ENCODE data around the gene PPDPF. TPM values are rescaled to one million over a fixed set of nuclear protein-coding genes. Genes with fewer than 3 reads are reported as not detected.

The PPDPF gene
- total RNA-seq, 1 experiment from 2014 or later: 243 TPM

DNA sequence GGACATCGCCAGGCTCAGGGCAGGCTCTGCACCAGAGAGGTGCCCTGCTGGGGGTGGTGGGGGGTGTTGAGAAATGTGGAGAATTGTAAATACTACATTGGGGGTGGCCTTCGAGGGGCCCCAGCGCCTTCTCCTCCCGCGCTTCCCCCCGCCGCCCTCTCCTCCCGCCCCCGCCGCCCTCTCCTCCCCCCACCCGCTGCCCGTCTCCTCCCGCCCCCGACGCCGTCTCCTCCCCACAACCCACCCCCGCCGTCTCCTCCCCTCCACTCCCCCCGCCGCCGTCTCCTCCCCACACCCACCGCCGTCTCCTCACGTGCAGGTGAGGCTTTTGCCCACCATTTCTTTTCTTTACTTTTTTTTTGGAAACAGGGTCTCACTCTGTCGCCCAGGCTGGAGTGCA, 28.5 kb downstream of the PPDPF start:
- Histone ChIP-seq H2AFZ (no peak overlapping the region), H3K79me2 (ENCODE audit: low read depth) (no peaks in the 10 kb centered on the region)
- CTCF ChIA-PET: no interaction called here

DNA sequence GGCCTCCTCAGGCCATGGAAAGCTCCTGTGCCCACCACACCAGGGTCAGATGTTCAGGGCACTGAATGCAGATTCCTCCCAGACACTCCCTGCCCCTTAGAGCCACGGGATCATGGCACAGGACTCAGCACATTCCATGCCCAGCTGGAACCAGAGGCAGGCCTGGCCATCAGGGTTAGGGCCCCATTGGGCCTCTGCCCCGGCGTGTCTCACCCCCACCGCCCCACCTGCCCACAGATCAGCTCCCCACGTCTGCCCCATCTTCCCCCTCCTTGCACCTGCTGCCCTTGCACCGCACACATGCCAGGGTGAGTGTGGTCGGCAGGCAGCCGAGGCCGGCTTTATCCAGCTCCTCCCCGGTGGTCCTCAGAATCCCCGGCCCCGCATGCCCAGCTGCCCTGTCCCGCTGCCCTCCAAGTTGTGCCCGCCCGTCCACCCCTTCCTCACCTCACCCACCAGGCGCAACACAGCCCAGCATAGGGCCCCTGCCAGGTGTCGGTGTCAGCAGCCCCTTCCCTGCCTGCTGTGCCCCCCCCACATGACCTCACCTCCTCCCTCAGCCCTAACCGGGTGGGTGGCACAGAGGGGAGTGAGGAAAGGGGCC, 29.2 kb downstream of the PPDPF start:
- Histone ChIP-seq H2AFZ (no peak overlapping the region), H4K20me1 (ENCODE audit: insufficient read depth) (no peaks in the 10 kb centered on the region), H3K27me3 (ENCODE audit: insufficient read depth, low read depth) (no peaks in the 10 kb centered on the region), H3K27ac (no peak overlapping the region), H3K9me3 (ENCODE audit: insufficient read depth, low read depth) (no peaks in the 10 kb centered on the region), H3K4me3 (no peak overlapping the region), H3F3A (ENCODE audit: insufficient read depth, low read depth) (peaks cover 28% of the 10 kb centered on the region), H3K36me3 (ENCODE audit: low read depth) (no peaks in the 10 kb centered on the region), H3K9me2 (ENCODE audit: insufficient read depth) (no peaks in the 10 kb centered on the region), H3K79me2 (ENCODE audit: low read depth) (no peaks in the 10 kb centered on the region), H3K4me1 (replicated peaks; ENCODE audit: insufficient read depth) (peaks cover 48% of the 10 kb centered on the region), H3K4me2 (no peak overlapping the region)
- DNase-seq: no peak
- POLR2A ChIA-PET (ENCODE audit: unreplicated experiment): interaction anchor here (0.6 kb wide), 2 partner anchors 157 to 320 kb away, joined by 3 to 4 read pairs; no protein-coding TSS in a partner anchor
- BruUV-seq (replicated peaks): no TSS peak
- CTCF ChIA-PET: no interaction called here
- intact Hi-C loops (cut with micrococcal nuclease; ENCODE audit: unreplicated experiment): loop anchor here (5.0 kb wide), 1 partner anchor 93 kb away; no protein-coding TSS in a partner anchor
- TF ChIP-seq, protein P1, sequence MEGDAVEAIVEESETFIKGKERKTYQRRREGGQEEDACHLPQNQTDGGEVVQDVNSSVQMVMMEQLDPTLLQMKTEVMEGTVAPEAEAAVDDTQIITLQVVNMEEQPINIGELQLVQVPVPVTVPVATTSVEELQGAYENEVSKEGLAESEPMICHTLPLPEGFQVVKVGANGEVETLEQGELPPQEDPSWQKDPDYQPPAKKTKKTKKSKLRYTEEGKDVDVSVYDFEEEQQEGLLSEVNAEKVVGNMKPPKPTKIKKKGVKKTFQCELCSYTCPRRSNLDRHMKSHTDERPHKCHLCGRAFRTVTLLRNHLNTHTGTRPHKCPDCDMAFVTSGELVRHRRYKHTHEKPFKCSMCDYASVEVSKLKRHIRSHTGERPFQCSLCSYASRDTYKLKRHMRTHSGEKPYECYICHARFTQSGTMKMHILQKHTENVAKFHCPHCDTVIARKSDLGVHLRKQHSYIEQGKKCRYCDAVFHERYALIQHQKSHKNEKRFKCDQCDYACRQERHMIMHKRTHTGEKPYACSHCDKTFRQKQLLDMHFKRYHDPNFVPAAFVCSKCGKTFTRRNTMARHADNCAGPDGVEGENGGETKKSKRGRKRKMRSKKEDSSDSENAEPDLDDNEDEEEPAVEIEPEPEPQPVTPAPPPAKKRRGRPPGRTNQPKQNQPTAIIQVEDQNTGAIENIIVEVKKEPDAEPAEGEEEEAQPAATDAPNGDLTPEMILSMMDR (conservative IDR thresholded peaks at IDR 0.05): no peak
- no peak for TF ChIP-seq EZH2 (IDR thresholded peaks at IDR 0.05; ENCODE audit: low read depth)

More for the DNA sequence above, 28.5 kb downstream of the PPDPF start:
- intact Hi-C loops (cut with micrococcal nuclease; ENCODE audit: unreplicated experiment): no loop called here
- Histone ChIP-seq H3K9me2 (ENCODE audit: insufficient read depth) (no peaks in the 10 kb centered on the region), H3K9me3 (ENCODE audit: insufficient read depth, low read depth) (no peaks in the 10 kb centered on the region), H3K4me3 (no peak overlapping the region), H3K27ac (no peak overlapping the region), H3K27me3 (ENCODE audit: insufficient read depth, low read depth) (no peaks in the 10 kb centered on the region), H3K4me2 (no peak overlapping the region), H4K20me1 (ENCODE audit: insufficient read depth) (no peaks in the 10 kb centered on the region), H3K36me3 (ENCODE audit: low read depth) (no peaks in the 10 kb centered on the region), H3F3A (ENCODE audit: insufficient read depth, low read depth) (peaks cover 34% of the 10 kb centered on the region; the same call in 1 of the 2 replicates), H3K4me1 (replicated peaks; ENCODE audit: insufficient read depth) (peaks cover 55% of the 10 kb centered on the region)
- POLR2A ChIA-PET (ENCODE audit: unreplicated experiment): no interaction called here
- BruUV-seq (replicated peaks): no TSS peak
- TF ChIP-seq, protein P1 (conservative IDR thresholded peaks at IDR 0.05): no peak
- no peak for TF ChIP-seq EZH2 (IDR thresholded peaks at IDR 0.05; ENCODE audit: low read depth)
- DNase-seq: no peak

DNA sequence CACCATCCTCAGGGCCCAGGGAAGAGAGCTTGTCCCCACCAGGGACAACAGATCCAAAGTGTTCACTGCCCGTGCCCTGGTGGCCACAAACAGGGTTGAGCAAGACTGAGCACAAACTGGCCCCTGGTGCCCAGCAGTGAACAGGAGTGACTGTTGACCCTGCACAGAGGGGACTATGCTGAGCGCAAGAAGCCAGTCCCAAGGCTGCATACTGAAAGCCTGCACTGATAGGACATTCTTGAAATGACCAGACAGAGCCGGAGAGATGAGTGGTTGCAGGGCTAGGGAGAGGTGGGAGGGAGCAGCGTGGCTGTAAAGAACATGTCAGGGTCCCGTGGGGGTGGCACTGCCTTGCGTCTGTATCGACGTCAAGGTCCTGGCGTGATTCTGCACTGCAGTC, 30.5 kb downstream of the PPDPF start:
- H3K4me1 ChIP-seq (replicated peaks; ENCODE audit: insufficient read depth): peaks cover 35% of the 10 kb centered on the region
- H3K27ac ChIP-seq: no peak overlapping the region
- intact Hi-C loops (cut with micrococcal nuclease; ENCODE audit: unreplicated experiment): loop anchor here (5.0 kb wide), 1 partner anchor 91 kb away; no protein-coding TSS in a partner anchor
- no peaks in the 10 kb centered on the region for H3K36me3 ChIP-seq (ENCODE audit: low read depth)
- no peaks in the 10 kb centered on the region for H3K79me2 ChIP-seq (ENCODE audit: low read depth)
- H3K4me2 ChIP-seq: no peak overlapping the region
- no peaks in the 10 kb centered on the region for H3K9me2 ChIP-seq (ENCODE audit: insufficient read depth)
- H3K4me3 ChIP-seq: no peak overlapping the region
- H3K27me3 ChIP-seq (ENCODE audit: insufficient read depth, low read depth): no peaks in the 10 kb centered on the region
- H4K20me1 ChIP-seq (ENCODE audit: insufficient read depth): no peaks in the 10 kb centered on the region
- H3F3A ChIP-seq (ENCODE audit: insufficient read depth, low read depth): peaks cover 17% of the 10 kb centered on the region
- H2AFZ ChIP-seq: no peak overlapping the region
- POLR2A ChIA-PET (ENCODE audit: unreplicated experiment): no interaction called here
- CTCF ChIA-PET: no interaction called here
- no TSS peak for BruUV-seq (replicated peaks)
- TF ChIP-seq EZH2 (IDR thresholded peaks at IDR 0.05; ENCODE audit: low read depth): no peak
- TF ChIP-seq, protein P1 (conservative IDR thresholded peaks at IDR 0.05): no peak
- H3K9me3 ChIP-seq (ENCODE audit: insufficient read depth, low read depth): no peaks in the 10 kb centered on the region
- DNase-seq: no peak

Measured in PC-9 (cell line).